HS-27A (cell line): ENCODE measurements around the gene NT5DC3.
"Not testable (repeated sequence)": the region's sequence is repeated elsewhere in the genome, so short reads cannot be mapped to it uniquely, and the experiment has no call there.

Source experiments
- DNase-seq: peaks from one replicate; pipeline ENCODE4 v3.0.0-alpha.2; 2012; ENCODE audit warnings: low read depth, missing footprints

Gene NT5DC3

GRCh38 chr12:103855896-103856657 is 15.0 kb upstream of the NT5DC3 start:
- DNase-seq: no peak

GRCh38 chr12:103855036-103855712 is 14.1 kb upstream of the NT5DC3 start:
- no peak for DNase-seq

GRCh38 chr12:103854372-103854973 is 13.4 kb upstream of the NT5DC3 start:
- DNase-seq: no peak

- DNase-seq: no peak
Measured at GRCh38 chr12:103852498-103852997, 11.5 kb upstream of the NT5DC3 start.

- no peak for DNase-seq
Measured at GRCh38 chr12:103851127-103851526, 10.1 kb upstream of the NT5DC3 start.

GRCh38 chr12:103850429-103850828 is 9.4 kb upstream of the NT5DC3 start:
- no peak for DNase-seq

- no peak for DNase-seq
Measured at GRCh38 chr12:103848917-103849491, 8.0 kb upstream of the NT5DC3 start.

GRCh38 chr12:103848143-103848542 is 7.1 kb upstream of the NT5DC3 start:
- no peak for DNase-seq

GRCh38 chr12:103846415-103846814 is 5.4 kb upstream of the NT5DC3 start:
- no peak for DNase-seq

GRCh38 chr12:103844305-103844704 is 3.3 kb upstream of the NT5DC3 start:
- DNase-seq: no peak

GRCh38 chr12:103841690-103842584 is 903 bp upstream of the NT5DC3 start:
- peak; percentile 60 for DNase-seq

GRCh38 chr12:103840462-103840875 is 565 bp downstream of the NT5DC3 start:
- no peak for DNase-seq

GRCh38 chr12:103839609-103840461 is 1.2 kb downstream of the NT5DC3 start:
- DNase-seq: no peak

- DNase-seq: no peak
Measured at GRCh38 chr12:103839103-103839502, 1.9 kb downstream of the NT5DC3 start.

GRCh38 chr12:103838254-103838914 is 2.6 kb downstream of the NT5DC3 start:
- DNase-seq: no peak

- DNase-seq: no peak
Measured at GRCh38 chr12:103836345-103836744, 4.7 kb downstream of the NT5DC3 start.

- not testable (repeated sequence) for DNase-seq
Measured at GRCh38 chr12:103835747-103836335, 5.2 kb downstream of the NT5DC3 start.

GRCh38 chr12:103834942-103835341 is 6.1 kb downstream of the NT5DC3 start:
- no peak for DNase-seq

GRCh38 chr12:103833891-103834290 is 7.1 kb downstream of the NT5DC3 start:
- no peak for DNase-seq
